ENCODE results near the gene SKI. TPM values are rescaled to one million over a fixed set of nuclear protein-coding genes. Genes with fewer than 3 reads are reported as not detected.
A peak's percentile ranks its signal among the peaks of the same experiment; 100 is the strongest.

SKI gene
- total RNA-seq, 1 experiment from 2014 or later: 89.5 TPM

DNA sequence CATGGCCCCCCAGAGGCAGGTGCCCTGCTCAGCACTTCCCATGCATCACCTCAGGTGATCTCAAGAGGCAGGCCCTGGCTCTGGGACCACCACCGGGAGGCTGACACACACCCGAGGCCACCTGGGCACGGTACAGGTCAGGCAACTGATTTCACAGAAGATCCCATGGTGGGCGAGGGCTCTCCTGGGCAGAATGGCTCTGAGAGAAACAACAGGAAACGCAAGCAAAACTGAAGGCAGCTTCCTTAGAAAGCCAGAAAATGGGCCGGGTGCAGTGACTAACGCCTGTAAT lies 11.4 kb upstream of the SKI start:
- no peak overlapping the region for H3K14ac ChIP-seq (ENCODE audit: insufficient read depth, low read length)
- H3K4me1 ChIP-seq (ENCODE audit: insufficient read depth, low read length): no peaks in the 10 kb centered on the region
- no peak overlapping the region for H4K8ac ChIP-seq (replicated peaks; ENCODE audit: insufficient read length, low read depth, low read length)
- no peak overlapping the region for H2AFZ ChIP-seq (ENCODE audit: low read length)
- H3K27ac Mint-ChIP-seq: peak overlapping the region in 1 of 3 experiments; percentile 72; a peak in 1 of 7 replicates
- no CpG with 5 or more reads among the region's 7 CpGs for WGBS (ENCODE audit: extremely low coverage, insufficient read length, low lambda C conversion rate)
- no peak overlapping the region for H2BK20ac ChIP-seq (ENCODE audit: low read depth, low read length, poor library complexity, severe bottlenecking)
- H3K4me3 Mint-ChIP-seq: no peak overlapping the region
- no peak overlapping the region for H4K5ac ChIP-seq (ENCODE audit: insufficient read length, low read depth, low read length)
- no peak overlapping the region for H2BK120ac ChIP-seq (ENCODE audit: low read depth, low read length, poor library complexity, severe bottlenecking)
- H3T11ph ChIP-seq (ENCODE audit: low read length): no peak overlapping the region
- no peaks in the 10 kb centered on the region for H4K20me1 ChIP-seq (ENCODE audit: control insufficient read depth, insufficient read depth, insufficient read length)
- no peak overlapping the region for H3K18ac ChIP-seq (ENCODE audit: insufficient read length, low read depth, low read length)
- DNase-seq: no peak
- H3K27ac ChIP-seq (ENCODE audit: insufficient read length, low read depth, low read length): no peak overlapping the region
- no peaks in the 10 kb centered on the region for H3K79me1 ChIP-seq (ENCODE audit: insufficient read depth, low read depth, low read length, poor library complexity, severe bottlenecking)
- H3K4me2 ChIP-seq (ENCODE audit: insufficient read depth, insufficient read length, low read length): no peak overlapping the region
- no peaks in the 10 kb centered on the region for H3K27me3 ChIP-seq (ENCODE audit: insufficient read depth, low read length)
- peaks cover 5% of the 10 kb centered on the region for H3K27me3 Mint-ChIP-seq (ENCODE audit: low read depth)
- no peak overlapping the region for H3K56ac ChIP-seq (ENCODE audit: insufficient read length, low read depth, low read length)
- no peak overlapping the region for H4K91ac ChIP-seq (ENCODE audit: insufficient read length, low read depth, low read length)
- no peaks in the 10 kb centered on the region for H3K9me3 ChIP-seq (ENCODE audit: control insufficient read depth, low read depth, low read length)
- H3K23ac ChIP-seq (ENCODE audit: insufficient read length, low read depth, low read length): no peak overlapping the region
- H3K4ac ChIP-seq (ENCODE audit: low read depth, low read length): no peak overlapping the region; the same call in 1 of the 2 replicates
- no peaks in the 10 kb centered on the region for H3K23me2 ChIP-seq (ENCODE audit: insufficient read length, low read depth, low read length, poor library complexity, severe bottlenecking)
- H2BK15ac ChIP-seq (ENCODE audit: low read depth, low read length): no peak overlapping the region
- H3K9ac ChIP-seq (ENCODE audit: extremely low read depth, insufficient read length, low read length): no peak overlapping the region
- peaks cover 3 to 12% of the 10 kb centered on the region in 2 experiments; a peak in 3 of 4 replicates for H3K4me1 Mint-ChIP-seq
- no peaks in the 10 kb centered on the region for H3K79me2 ChIP-seq (ENCODE audit: insufficient read depth, low read length)
- H3K36me3 Mint-ChIP-seq (ENCODE audit: insufficient read depth in 1 of 3, low read depth in 3 of 3): no peaks in the 10 kb centered on the region
- H2BK12ac ChIP-seq (ENCODE audit: insufficient read length, low read depth, low read length): no peak overlapping the region
- H2BK5ac ChIP-seq (ENCODE audit: insufficient read length, low read length): no peak overlapping the region
- H2AK5ac ChIP-seq (ENCODE audit: insufficient read length, low read length): no peak overlapping the region
- H3K9me3 Mint-ChIP-seq: 0 out of 5 replicates have a peak, but pooled peaks cover 0 to 2% of the 10 kb centered on the region in 2 experiments
- TF ChIP-seq, protein P1, sequence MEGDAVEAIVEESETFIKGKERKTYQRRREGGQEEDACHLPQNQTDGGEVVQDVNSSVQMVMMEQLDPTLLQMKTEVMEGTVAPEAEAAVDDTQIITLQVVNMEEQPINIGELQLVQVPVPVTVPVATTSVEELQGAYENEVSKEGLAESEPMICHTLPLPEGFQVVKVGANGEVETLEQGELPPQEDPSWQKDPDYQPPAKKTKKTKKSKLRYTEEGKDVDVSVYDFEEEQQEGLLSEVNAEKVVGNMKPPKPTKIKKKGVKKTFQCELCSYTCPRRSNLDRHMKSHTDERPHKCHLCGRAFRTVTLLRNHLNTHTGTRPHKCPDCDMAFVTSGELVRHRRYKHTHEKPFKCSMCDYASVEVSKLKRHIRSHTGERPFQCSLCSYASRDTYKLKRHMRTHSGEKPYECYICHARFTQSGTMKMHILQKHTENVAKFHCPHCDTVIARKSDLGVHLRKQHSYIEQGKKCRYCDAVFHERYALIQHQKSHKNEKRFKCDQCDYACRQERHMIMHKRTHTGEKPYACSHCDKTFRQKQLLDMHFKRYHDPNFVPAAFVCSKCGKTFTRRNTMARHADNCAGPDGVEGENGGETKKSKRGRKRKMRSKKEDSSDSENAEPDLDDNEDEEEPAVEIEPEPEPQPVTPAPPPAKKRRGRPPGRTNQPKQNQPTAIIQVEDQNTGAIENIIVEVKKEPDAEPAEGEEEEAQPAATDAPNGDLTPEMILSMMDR (conservative IDR thresholded peaks at IDR 0.05): no peak
